ENCODE results near the gene ZC3H10. TPM values are rescaled to one million over a fixed set of nuclear protein-coding genes. Genes with fewer than 3 reads are reported as not detected.
A peak's percentile ranks its signal among the peaks of the same experiment; 100 is the strongest.

Gene ZC3H10
- total and polyA plus RNA-seq, 2 of the 13 experiments (the other 11 are each of a cell fraction or from before 2014, with no cell fraction given): 0.70 to 2.3 TPM

- TF ChIP-seq ARID3A (IDR thresholded peaks at IDR 0.05; ENCODE audit: low read depth, low read length): 0 out of 2 replicates have a peak, but pooled peaks have one; percentile 64
- TF ChIP-seq ZBTB38 (CRISPR knock-in tag; IDR thresholded peaks at IDR 0.05): no peak
- TF ChIP-seq KDM4B (CRISPR knock-in tag; IDR thresholded peaks at IDR 0.05): no peak
- TF ChIP-seq, protein P1, sequence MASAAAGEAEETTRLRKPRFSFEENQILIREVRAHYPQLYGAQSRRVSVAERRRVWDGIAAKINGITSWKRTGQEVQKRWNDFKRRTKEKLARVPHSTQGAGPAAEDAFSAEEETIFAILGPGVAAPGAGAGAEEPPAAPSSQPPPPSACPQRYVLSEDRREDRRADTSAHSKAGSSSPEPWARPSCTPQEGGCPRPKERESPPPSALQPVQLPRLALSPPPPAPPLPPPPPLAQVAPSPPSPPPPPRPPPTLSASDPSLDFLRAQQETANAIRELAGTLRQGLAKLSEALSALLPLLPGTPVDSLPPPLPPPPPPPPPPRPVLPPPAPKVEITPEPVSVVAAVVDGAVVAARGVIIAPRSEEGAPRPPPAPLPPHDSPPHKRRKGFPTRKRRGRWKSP (CRISPR knock-in tag; IDR thresholded peaks at IDR 0.05): no peak
- TF ChIP-seq PCBP1 (IDR thresholded peaks at IDR 0.05; ENCODE audit: borderline replicate concordance, low read depth, low read length): no peak
- TF ChIP-seq TBP (CRISPR knock-in tag; IDR thresholded peaks at IDR 0.05): no peak
- TF ChIP-seq ZNF792 (CRISPR knock-in tag; IDR thresholded peaks at IDR 0.05): peak; percentile 25; the same call in 1 of the 2 replicates
- no peak for TF ChIP-seq ZNF558 (CRISPR knock-in tag; IDR thresholded peaks at IDR 0.05; ENCODE audit: borderline replicate concordance)
- TF ChIP-seq, protein P2, sequence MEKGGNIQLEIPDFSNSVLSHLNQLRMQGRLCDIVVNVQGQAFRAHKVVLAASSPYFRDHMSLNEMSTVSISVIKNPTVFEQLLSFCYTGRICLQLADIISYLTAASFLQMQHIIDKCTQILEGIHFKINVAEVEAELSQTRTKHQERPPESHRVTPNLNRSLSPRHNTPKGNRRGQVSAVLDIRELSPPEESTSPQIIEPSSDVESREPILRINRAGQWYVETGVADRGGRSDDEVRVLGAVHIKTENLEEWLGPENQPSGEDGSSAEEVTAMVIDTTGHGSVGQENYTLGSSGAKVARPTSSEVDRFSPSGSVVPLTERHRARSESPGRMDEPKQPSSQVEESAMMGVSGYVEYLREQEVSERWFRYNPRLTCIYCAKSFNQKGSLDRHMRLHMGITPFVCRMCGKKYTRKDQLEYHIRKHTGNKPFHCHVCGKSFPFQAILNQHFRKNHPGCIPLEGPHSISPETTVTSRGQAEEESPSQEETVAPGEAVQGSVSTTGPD (CRISPR knock-in tag; IDR thresholded peaks at IDR 0.05): no peak
- TF ChIP-seq ARNTL (CRISPR knock-in tag; IDR thresholded peaks at IDR 0.05): peak; percentile 80
- no peak for TF ChIP-seq DR1 (CRISPR knock-in tag; IDR thresholded peaks at IDR 0.05)
- peak; percentile 59; the same call in 1 of the 2 replicates for TF ChIP-seq ZSCAN5A (CRISPR knock-in tag; IDR thresholded peaks at IDR 0.05; ENCODE audit: borderline replicate concordance)
- TF ChIP-seq ZNF547 (CRISPR knock-in tag; IDR thresholded peaks at IDR 0.05): no peak
- TF ChIP-seq, protein P3, sequence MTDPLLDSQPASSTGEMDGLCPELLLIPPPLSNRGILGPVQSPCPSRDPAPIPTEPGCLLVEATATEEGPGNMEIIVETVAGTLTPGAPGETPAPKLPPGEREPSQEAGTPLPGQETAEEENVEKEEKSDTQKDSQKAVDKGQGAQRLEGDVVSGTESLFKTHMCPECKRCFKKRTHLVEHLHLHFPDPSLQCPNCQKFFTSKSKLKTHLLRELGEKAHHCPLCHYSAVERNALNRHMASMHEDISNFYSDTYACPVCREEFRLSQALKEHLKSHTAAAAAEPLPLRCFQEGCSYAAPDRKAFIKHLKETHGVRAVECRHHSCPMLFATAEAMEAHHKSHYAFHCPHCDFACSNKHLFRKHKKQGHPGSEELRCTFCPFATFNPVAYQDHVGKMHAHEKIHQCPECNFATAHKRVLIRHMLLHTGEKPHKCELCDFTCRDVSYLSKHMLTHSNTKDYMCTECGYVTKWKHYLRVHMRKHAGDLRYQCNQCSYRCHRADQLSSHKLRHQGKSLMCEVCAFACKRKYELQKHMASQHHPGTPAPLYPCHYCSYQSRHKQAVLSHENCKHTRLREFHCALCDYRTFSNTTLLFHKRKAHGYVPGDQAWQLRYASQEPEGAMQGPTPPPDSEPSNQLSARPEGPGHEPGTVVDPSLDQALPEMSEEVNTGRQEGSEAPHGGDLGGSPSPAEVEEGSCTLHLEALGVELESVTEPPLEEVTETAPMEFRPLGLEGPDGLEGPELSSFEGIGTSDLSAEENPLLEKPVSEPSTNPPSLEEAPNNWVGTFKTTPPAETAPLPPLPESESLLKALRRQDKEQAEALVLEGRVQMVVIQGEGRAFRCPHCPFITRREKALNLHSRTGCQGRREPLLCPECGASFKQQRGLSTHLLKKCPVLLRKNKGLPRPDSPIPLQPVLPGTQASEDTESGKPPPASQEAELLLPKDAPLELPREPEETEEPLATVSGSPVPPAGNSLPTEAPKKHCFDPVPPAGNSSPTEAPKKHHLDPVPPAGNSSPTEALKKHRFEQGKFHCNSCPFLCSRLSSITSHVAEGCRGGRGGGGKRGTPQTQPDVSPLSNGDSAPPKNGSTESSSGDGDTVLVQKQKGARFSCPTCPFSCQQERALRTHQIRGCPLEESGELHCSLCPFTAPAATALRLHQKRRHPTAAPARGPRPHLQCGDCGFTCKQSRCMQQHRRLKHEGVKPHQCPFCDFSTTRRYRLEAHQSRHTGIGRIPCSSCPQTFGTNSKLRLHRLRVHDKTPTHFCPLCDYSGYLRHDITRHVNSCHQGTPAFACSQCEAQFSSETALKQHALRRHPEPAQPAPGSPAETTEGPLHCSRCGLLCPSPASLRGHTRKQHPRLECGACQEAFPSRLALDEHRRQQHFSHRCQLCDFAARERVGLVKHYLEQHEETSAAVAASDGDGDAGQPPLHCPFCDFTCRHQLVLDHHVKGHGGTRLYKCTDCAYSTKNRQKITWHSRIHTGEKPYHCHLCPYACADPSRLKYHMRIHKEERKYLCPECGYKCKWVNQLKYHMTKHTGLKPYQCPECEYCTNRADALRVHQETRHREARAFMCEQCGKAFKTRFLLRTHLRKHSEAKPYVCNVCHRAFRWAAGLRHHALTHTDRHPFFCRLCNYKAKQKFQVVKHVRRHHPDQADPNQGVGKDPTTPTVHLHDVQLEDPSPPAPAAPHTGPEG (CRISPR knock-in tag; IDR thresholded peaks at IDR 0.05): no peak
- peak; percentile 25 for TF ChIP-seq SKI (IDR thresholded peaks at IDR 0.05; ENCODE audit: partially characterized antibody)
- no peak for TF ChIP-seq ZFP36L1 (CRISPR knock-in tag; IDR thresholded peaks at IDR 0.05)
- TF ChIP-seq ZNF446 (CRISPR knock-in tag; IDR thresholded peaks at IDR 0.05): no peak
- TF ChIP-seq EP300 (IDR thresholded peaks at IDR 0.05; ENCODE audit: low read depth in 2 of 2, low read length in 2 of 2): no peak
- no peak for TF ChIP-seq EP300 (CRISPR knock-in tag; IDR thresholded peaks at IDR 0.05; ENCODE audit: borderline replicate concordance)
- no peak for TF ChIP-seq MEIS2 (CRISPR knock-in tag; IDR thresholded peaks at IDR 0.05)
These were observed 1.3 kb downstream of the ZC3H10 start (continued) for GRCh38 chr12:56119361-56119796.

Measured in HepG2 (cell line).